Keratinocyte (primary cell): Measurements from ENCODE around the gene GLTPD2. TPM values are rescaled to one million over a fixed set of nuclear protein-coding genes. Genes with fewer than 3 reads are reported as not detected.

Experiments used
- DNase-seq: peaks from one replicate; pipeline ENCODE4 v3.0.0-alpha.2; 2011; ENCODE audit warnings: low read depth, missing footprints, low spot score
- FAIRE-seq: peaks from 2 replicates; lab custom pipeline; 2011; peaks lifted over from hg19 to GRCh38; lab: Jason Lieb, UNC
- H2AFZ ChIP-seq: 2 replicates; pipeline ENCODE4 v1.6.0; 2012; ENCODE audit warnings: low read length, control low read depth, inconsistent platforms; ENCODE audit not compliant: control insufficient read depth
- H3K27ac ChIP-seq: 2 replicates; pipeline ENCODE4 v1.5.1; 2011; ENCODE audit warnings: low read length; ENCODE audit not compliant: control insufficient read depth, insufficient read depth
- H3K27me3 ChIP-seq: 3 replicates; pipeline ENCODE4 v1.6.0; 2011; ENCODE audit warnings: low read length; ENCODE audit not compliant: control insufficient read depth, insufficient read depth; ENCODE audit errors: extremely low read depth
- H3K36me3 ChIP-seq, 2 experiments: 2 replicates in 1 of 2; 3 replicates in 1 of 2; pipeline ENCODE4 v1.5.1; 2011; ENCODE audit warnings: low read length in 2 of 2, mild to moderate bottlenecking in 1 of 2; ENCODE audit not compliant: control insufficient read depth in 2 of 2, insufficient read depth in 2 of 2; ENCODE audit errors: extremely low read depth in 1 of 2
- H3K4me1 ChIP-seq: 3 replicates; pipeline ENCODE4 v1.5.1; 2011; ENCODE audit warnings: low read length; ENCODE audit not compliant: control insufficient read depth, insufficient read depth; ENCODE audit errors: extremely low read depth
- H3K4me2 ChIP-seq: 3 replicates; pipeline ENCODE4 v1.6.0; 2011; ENCODE audit warnings: low read depth, low read length; ENCODE audit not compliant: control insufficient read depth, insufficient read depth; ENCODE audit errors: extremely low read depth
- H3K4me3 ChIP-seq, 3 experiments: fragments of 200-600 bp in 1 of 3; sonication (generic) in 1 of 3; 2 replicates in 2 of 3; 3 replicates in 1 of 3; pipeline ENCODE4 v1.5.1; 2011 to 2016; ENCODE audit warnings: low read length in 3 of 3, mild to moderate bottlenecking in 3 of 3, control low read depth in 2 of 3, inconsistent platforms in 1 of 3, low read depth in 1 of 3, mixed read lengths in 1 of 3, mixed run types in 1 of 3, moderate library complexity in 1 of 3; ENCODE audit not compliant: control insufficient read depth in 2 of 3, insufficient read depth in 2 of 3; ENCODE audit errors: extremely low read depth in 1 of 3
- H3K79me2 ChIP-seq: 2 replicates; pipeline ENCODE4 v1.6.0; 2012; ENCODE audit warnings: low read length; ENCODE audit not compliant: control insufficient read depth, insufficient read depth
- H3K9ac ChIP-seq: 3 replicates; pipeline ENCODE4 v1.6.0; 2011; ENCODE audit warnings: low read length; ENCODE audit not compliant: control insufficient read depth, insufficient read depth; ENCODE audit errors: extremely low read depth
- H3K9me1 ChIP-seq: 3 replicates; pipeline ENCODE4 v1.6.0; 2011; ENCODE audit warnings: low read length; ENCODE audit not compliant: control insufficient read depth, insufficient read depth; ENCODE audit errors: extremely low read depth
- H3K9me3 ChIP-seq: 2 replicates; pipeline ENCODE4 v1.5.1; 2012; ENCODE audit warnings: low read depth, low read length; ENCODE audit not compliant: control insufficient read depth
- H4K20me1 ChIP-seq: 3 replicates; pipeline ENCODE4 v1.6.0; 2011; ENCODE audit warnings: low read length; ENCODE audit not compliant: control insufficient read depth, insufficient read depth; ENCODE audit errors: extremely low read depth
- EZH2 ChIP-seq: IDR thresholded peaks from one replicate; pipeline ENCODE4 v1.6.1; 2012; ENCODE audit warnings: inconsistent platforms, mild to moderate bottlenecking, low read length, moderate library complexity
- dilution Hi-C: fragments of 300-500 bp; cut with MboI; formaldehyde crosslinking; loops from one replicate; pipeline ENCODE4 v1.7.0; 2020; ENCODE audit warnings: low sequenced_read_pairs; ENCODE audit not compliant: extremely low pct_ligation_motif_present
- polyA plus RNA-seq, 5 experiments: library from polyadenylated mRNA; depleted of rRNA in 3 of 5; stranded (reverse) in 3 of 5; stranded (forward) in 1 of 5; unstranded in 1 of 5; fragments of >200 nt; gene quantifications; 1 replicate in 1 of 5; 2 replicates in 3 of 5; 3 replicates in 1 of 5; pipeline versions ENCODE4 v1.2.1 to v1.2.3, GENCODE V29; 2011 to 2012; ENCODE audit warnings: missing spikeins in 2 of 5, low read depth in 1 of 5, low replicate concordance in 1 of 5
- TF ChIP-seq, protein P1 (sequence below), 3 experiments: IDR thresholded peaks in 1 of 3; conservative IDR thresholded peaks in 1 of 3; optimal IDR thresholded peaks in 1 of 3; 2 replicates in 2 of 3; 3 replicates in 1 of 3; pipeline versions ENCODE3 to v1.5.1; 2011; ENCODE audit warnings: low read length in 3 of 3, mild to moderate bottlenecking in 3 of 3, moderate library complexity in 2 of 3, control low read depth in 1 of 3, inconsistent platforms in 1 of 3; ENCODE audit not compliant: insufficient read depth in 2 of 3; ENCODE audit errors: extremely low read depth in 1 of 3

Gene GLTPD2
- polyA plus RNA-seq, 1 donor (not counting 4 experiments of a cell fraction or from before 2014, with no cell fraction given), result not detected

GRCh38 chr17:4750606-4751005 is 38.2 kb upstream of the GLTPD2 start:
- no peak overlapping the region for H3K4me2 ChIP-seq
- dilution Hi-C loops, result no loop called here
- H4K20me1 ChIP-seq, result no peaks in the 10 kb centered on the region
- no peak overlapping the region for H3K27ac ChIP-seq
- H3K9me1 ChIP-seq, result no peaks in the 10 kb centered on the region
- H3K9me3 ChIP-seq, result no peaks in the 10 kb centered on the region
- H3K9ac ChIP-seq, result no peak overlapping the region
- no peaks in the 10 kb centered on the region for H3K4me1 ChIP-seq
- DNase-seq (no peak), FAIRE-seq (no peak)
- TF ChIP-seq, protein P1, sequence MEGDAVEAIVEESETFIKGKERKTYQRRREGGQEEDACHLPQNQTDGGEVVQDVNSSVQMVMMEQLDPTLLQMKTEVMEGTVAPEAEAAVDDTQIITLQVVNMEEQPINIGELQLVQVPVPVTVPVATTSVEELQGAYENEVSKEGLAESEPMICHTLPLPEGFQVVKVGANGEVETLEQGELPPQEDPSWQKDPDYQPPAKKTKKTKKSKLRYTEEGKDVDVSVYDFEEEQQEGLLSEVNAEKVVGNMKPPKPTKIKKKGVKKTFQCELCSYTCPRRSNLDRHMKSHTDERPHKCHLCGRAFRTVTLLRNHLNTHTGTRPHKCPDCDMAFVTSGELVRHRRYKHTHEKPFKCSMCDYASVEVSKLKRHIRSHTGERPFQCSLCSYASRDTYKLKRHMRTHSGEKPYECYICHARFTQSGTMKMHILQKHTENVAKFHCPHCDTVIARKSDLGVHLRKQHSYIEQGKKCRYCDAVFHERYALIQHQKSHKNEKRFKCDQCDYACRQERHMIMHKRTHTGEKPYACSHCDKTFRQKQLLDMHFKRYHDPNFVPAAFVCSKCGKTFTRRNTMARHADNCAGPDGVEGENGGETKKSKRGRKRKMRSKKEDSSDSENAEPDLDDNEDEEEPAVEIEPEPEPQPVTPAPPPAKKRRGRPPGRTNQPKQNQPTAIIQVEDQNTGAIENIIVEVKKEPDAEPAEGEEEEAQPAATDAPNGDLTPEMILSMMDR (optimal IDR thresholded peaks at IDR 0.05 in 1 of 3, IDR thresholded peaks at IDR 0.05 in 1 of 3, conservative IDR thresholded peaks at IDR 0.05 in 1 of 3; ENCODE audit: extremely low read depth in 1 of 3, insufficient read depth in 2 of 3, low read length in 3 of 3), result no peak
- TF ChIP-seq EZH2, result no peak
- H3K36me3 ChIP-seq, result no peaks in the 10 kb centered on the region
- no peaks in the 10 kb centered on the region for H3K79me2 ChIP-seq
- no peak overlapping the region for H3K4me3 ChIP-seq
- no peak overlapping the region for H2AFZ ChIP-seq
- H3K27me3 ChIP-seq, result peaks cover 2% of the 10 kb centered on the region

DNA sequence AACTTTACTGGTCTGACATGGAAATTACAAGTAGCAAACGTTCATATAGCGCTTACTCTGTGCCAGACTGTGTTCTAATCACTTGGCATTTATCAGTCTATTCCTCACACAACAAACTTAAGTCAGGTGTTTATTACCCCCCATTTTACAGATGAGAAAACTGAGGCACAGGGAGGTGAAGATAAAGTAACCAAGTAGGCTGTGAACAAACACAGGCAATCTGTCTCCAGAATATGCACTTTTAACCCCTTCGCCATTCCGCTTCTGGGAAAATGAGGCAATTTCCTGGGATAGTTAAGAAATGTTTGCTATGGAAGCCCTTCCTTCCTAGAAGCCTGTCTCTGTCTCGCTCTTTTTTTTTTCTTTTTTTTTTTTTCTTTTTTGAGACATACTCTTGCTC is 36.8 kb upstream of the GLTPD2 start:
- no peak for TF ChIP-seq EZH2
- TF ChIP-seq, protein P1 (optimal IDR thresholded peaks at IDR 0.05 in 1 of 3, IDR thresholded peaks at IDR 0.05 in 1 of 3, conservative IDR thresholded peaks at IDR 0.05 in 1 of 3; ENCODE audit: extremely low read depth in 1 of 3, insufficient read depth in 2 of 3, low read length in 3 of 3), result no peak
- H3K79me2 ChIP-seq, result no peaks in the 10 kb centered on the region
- no peaks in the 10 kb centered on the region for H3K4me1 ChIP-seq
- FAIRE-seq (no peak), DNase-seq (no peak)
- H4K20me1 ChIP-seq, result no peaks in the 10 kb centered on the region
- H3K9me1 ChIP-seq, result no peaks in the 10 kb centered on the region
- no peak overlapping the region for H2AFZ ChIP-seq
- H3K9ac ChIP-seq, result no peak overlapping the region
- no peak overlapping the region for H3K4me2 ChIP-seq
- no peak overlapping the region for H3K4me3 ChIP-seq
- dilution Hi-C loops, result no loop called here
- H3K9me3 ChIP-seq, result no peaks in the 10 kb centered on the region
- no peak overlapping the region for H3K27ac ChIP-seq
- H3K36me3 ChIP-seq, result no peaks in the 10 kb centered on the region
- H3K27me3 ChIP-seq, result peaks cover 2% of the 10 kb centered on the region
